Gastrocnemius medialis (tissue), 4 donors: ENCODE data around the gene ATXN1. TPM values are rescaled to one million over a fixed set of nuclear protein-coding genes. Genes with fewer than 3 reads are reported as not detected.

Experiments
- ATAC-seq, 2 donors: fragments of 150-250 bp; one replicate each; pipeline ENCODE4 v1.9.1; 2016
- DNase-seq, 2 donors: peaks; one replicate each; pipeline ENCODE4 v3.0.0-alpha.2; 2019
- H3K27ac ChIP-seq, 4 donors: fragments of 200-600 bp; sonication (generic); 1 replicate in 1 of 4; 2 replicates in 3 of 4; pipeline ENCODE4 v1.5.1; 2016 to 2018; ENCODE audit warnings: mild to moderate bottlenecking in 2 of 4, moderate library complexity in 1 of 4
- H3K27me3 ChIP-seq, 3 donors: fragments of 200-600 bp; sonication (generic) in 2 of 3; 1 replicate in 1 of 3; 2 replicates in 2 of 3; pipeline versions ENCODE4 v1.5.1 to v1.6.0; 2016 to 2019; ENCODE audit warnings: mild to moderate bottlenecking in 1 of 3, moderate library complexity in 1 of 3
- H3K36me3 ChIP-seq, 2 donors: fragments of 200-600 bp; sonication (generic) in 1 of 2; one replicate each; pipeline ENCODE4 v1.5.1; 2017 to 2018
- H3K4me1 ChIP-seq, 2 donors: fragments of 200-600 bp; sonication (generic) in 1 of 2; one replicate each; pipeline ENCODE4 v1.5.1; 2016 to 2017; ENCODE audit warnings: mild to moderate bottlenecking in 2 of 2
- H3K4me3 ChIP-seq, 4 donors: fragments of 200-600 bp; sonication (generic) in 3 of 4; 1 replicate in 1 of 4; 2 replicates in 3 of 4; pipeline ENCODE4 v1.5.1; 2016 to 2019; ENCODE audit warnings: mild to moderate bottlenecking in 2 of 4
- H3K9me3 ChIP-seq, 3 donors: fragments of 200-600 bp; sonication (generic) in 2 of 3; 1 replicate in 1 of 3; 2 replicates in 2 of 3; pipeline ENCODE4 v1.5.1; 2016 to 2019
- POLR2A ChIP-seq, 2 donors: fragments of 450-650 bp; IDR thresholded peaks; one replicate each; pipeline ENCODE4 v1.6.1; 2017; ENCODE audit warnings: antibody characterized with exemption in 2 of 2, mild to moderate bottlenecking in 2 of 2, moderate library complexity in 2 of 2
- in situ Hi-C, 4 donors: fragments of 200-750 bp; cut with MboI; loops; one replicate each; pipeline versions ENCODE4 v1.15.0 to v1.8.0; 2017; ENCODE audit warnings: low sequenced_read_pairs in 4 of 4
- intact Hi-C: fragments of 100-400 bp; cut with DNase I; formaldehyde crosslinking; loops from one replicate; pipeline ENCODE4 v1.15.1; 2023; ENCODE audit warnings: low total_unique reads
- total RNA-seq, 4 donors: library from RNA; depleted of rRNA; stranded (reverse); fragments of >200 nt; gene quantifications; one replicate each; pipeline versions ENCODE4 v1.1.0 to v1.2.3, GENCODE V29; 2016
- TF ChIP-seq, protein P1 (sequence below), 5 experiments: fragments of 450-650 bp in 3 of 5; fragments of 200-600 bp in 2 of 5; sonication (generic) in 2 of 5; IDR thresholded peaks in 4 of 5; conservative IDR thresholded peaks in 1 of 5; 1 replicate in 4 of 5; 2 replicates in 1 of 5; pipeline ENCODE4 v1.5.1; 2016 to 2019; ENCODE audit warnings: antibody characterized with exemption in 5 of 5, mild to moderate bottlenecking in 3 of 5, moderate library complexity in 3 of 5

The ATXN1 gene
- total RNA-seq, 4 donors from 2014 or later, result 21.8 to 42.9 (median 33.1) TPM

DNA sequence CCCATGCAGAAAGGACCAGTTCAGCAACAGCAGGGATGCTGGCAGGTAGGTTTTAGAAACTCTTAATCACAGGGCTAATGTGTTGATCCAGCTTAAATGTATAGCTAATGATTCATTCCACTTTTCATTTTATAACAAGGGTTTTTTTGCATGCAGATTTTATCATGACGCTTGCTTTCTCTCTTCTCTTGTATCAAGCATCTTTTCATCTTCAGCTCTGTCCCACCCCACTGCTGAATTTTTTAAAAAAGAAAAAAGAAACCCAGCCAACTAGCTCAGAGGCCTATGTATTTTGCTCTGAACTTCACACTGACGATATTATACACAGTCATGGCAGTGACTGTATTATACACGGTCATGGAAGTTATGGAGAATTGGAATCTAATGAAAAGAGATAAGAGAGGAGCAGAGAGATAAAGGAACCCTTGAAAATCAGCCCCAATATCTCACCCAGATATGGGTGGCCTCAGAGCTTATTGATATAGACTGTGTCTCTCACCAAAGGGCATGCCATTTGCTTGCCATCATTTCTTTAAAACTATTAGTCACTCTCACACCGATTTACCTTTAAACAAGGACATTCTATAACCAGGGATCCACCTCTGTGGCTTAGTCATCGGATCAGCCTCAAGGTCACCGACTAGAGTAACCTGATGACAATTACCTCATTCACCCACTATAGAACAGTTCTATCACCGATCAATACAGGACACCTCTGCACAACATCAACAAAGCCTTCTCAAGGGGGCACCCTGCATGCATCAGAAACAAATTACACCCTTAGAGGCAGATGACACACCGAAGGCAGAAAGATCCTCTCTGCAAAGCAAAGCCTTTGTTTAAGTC lies 222.0 kb downstream of the ATXN1 start:
- in situ Hi-C loops, result no loop called here
- intact Hi-C loops, result no loop called here

DNA sequence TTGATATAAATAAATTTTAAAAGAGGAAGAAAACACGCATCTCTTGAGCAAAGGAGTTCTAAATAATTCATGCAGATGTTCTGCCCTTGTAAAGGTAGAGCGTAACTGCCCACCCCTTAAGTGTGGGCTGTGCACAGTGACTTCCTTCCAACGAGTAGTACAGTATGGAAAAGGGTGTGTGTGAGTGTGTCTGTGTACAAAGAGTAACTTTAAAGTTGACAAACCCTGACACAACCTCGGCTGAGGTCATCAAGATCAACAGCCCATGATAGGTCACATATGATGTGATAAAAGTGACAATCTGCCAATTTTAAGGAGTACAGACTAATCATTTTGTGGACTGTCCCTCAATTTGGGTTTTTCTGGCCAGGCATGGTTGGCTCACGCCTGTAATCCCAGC lies 225.7 kb downstream of the ATXN1 start:
- intact Hi-C loops, result no loop called here

More for the DNA sequence above, 222.0 kb downstream of the ATXN1 start:
- Histone ChIP-seq H3K27me3 (no peaks in the 10 kb centered on the region), H3K27ac (no peak overlapping the region), H3K9me3 (no peaks in the 10 kb centered on the region), H3K4me1 (peaks cover 33 to 43% of the 10 kb centered on the region in 2 donors), H3K36me3 (no peaks in the 10 kb centered on the region), H3K4me3 (no peak overlapping the region)
- TF ChIP-seq, protein P1, sequence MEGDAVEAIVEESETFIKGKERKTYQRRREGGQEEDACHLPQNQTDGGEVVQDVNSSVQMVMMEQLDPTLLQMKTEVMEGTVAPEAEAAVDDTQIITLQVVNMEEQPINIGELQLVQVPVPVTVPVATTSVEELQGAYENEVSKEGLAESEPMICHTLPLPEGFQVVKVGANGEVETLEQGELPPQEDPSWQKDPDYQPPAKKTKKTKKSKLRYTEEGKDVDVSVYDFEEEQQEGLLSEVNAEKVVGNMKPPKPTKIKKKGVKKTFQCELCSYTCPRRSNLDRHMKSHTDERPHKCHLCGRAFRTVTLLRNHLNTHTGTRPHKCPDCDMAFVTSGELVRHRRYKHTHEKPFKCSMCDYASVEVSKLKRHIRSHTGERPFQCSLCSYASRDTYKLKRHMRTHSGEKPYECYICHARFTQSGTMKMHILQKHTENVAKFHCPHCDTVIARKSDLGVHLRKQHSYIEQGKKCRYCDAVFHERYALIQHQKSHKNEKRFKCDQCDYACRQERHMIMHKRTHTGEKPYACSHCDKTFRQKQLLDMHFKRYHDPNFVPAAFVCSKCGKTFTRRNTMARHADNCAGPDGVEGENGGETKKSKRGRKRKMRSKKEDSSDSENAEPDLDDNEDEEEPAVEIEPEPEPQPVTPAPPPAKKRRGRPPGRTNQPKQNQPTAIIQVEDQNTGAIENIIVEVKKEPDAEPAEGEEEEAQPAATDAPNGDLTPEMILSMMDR (IDR thresholded peaks at IDR 0.05 in 4 of 5, conservative IDR thresholded peaks at IDR 0.05 in 1 of 5), result no peak
- ATAC-seq, result no peak
- DNase-seq, result no peak

DNA sequence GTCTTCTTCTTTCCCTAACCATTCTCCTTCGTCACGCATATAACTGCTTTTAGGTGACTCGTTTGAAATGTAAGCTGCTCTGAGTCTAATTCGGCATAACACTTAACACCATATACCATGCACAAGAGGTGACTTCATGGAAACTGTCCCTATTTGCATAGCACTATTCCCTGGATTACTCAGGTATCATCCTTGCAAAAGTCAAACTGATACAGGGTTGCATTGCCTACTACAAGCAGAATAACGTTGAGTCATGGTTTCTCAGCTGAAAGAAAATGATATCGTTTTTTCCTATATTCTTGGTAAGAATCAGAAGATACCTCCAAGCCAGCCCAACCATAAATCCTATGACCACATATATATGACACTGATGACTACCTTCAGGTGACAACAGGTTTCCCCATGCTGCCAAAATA lies 227.5 kb downstream of the ATXN1 start:
- ATAC-seq (peak; percentile 45 to 77), DNase-seq (no peak)
- intact Hi-C loops (no loop called here), in situ Hi-C loops (no loop called here)
- TF ChIP-seq POLR2A (IDR thresholded peaks at IDR 0.05), result no peak
- TF ChIP-seq, protein P1 (IDR thresholded peaks at IDR 0.05 in 4 of 5, conservative IDR thresholded peaks at IDR 0.05 in 1 of 5), result no peak
- H3K27me3 ChIP-seq, result no peaks in the 10 kb centered on the region
- peaks cover 15 to 18% of the 10 kb centered on the region in 2 donors for H3K4me1 ChIP-seq
- H3K36me3 ChIP-seq, result no peaks in the 10 kb centered on the region
- H3K9me3 ChIP-seq, result no peaks in the 10 kb centered on the region
- no peak overlapping the region for H3K27ac ChIP-seq
- H3K4me3 ChIP-seq, result no peak overlapping the region

More for the DNA sequence above, 225.7 kb downstream of the ATXN1 start:
- peaks cover 15 to 18% of the 10 kb centered on the region in 2 donors for H3K4me1 ChIP-seq
- H3K27me3 ChIP-seq, result no peaks in the 10 kb centered on the region
- no peak for DNase-seq
- in situ Hi-C loops, result no loop called here
- no peak for TF ChIP-seq POLR2A (IDR thresholded peaks at IDR 0.05)
- TF ChIP-seq, protein P1 (IDR thresholded peaks at IDR 0.05 in 4 of 5, conservative IDR thresholded peaks at IDR 0.05 in 1 of 5), result no peak
- ATAC-seq, result no peak
- H3K27ac ChIP-seq, result no peak overlapping the region
- H3K4me3 ChIP-seq, result no peak overlapping the region
- no peaks in the 10 kb centered on the region for H3K36me3 ChIP-seq
- no peaks in the 10 kb centered on the region for H3K9me3 ChIP-seq

DNA sequence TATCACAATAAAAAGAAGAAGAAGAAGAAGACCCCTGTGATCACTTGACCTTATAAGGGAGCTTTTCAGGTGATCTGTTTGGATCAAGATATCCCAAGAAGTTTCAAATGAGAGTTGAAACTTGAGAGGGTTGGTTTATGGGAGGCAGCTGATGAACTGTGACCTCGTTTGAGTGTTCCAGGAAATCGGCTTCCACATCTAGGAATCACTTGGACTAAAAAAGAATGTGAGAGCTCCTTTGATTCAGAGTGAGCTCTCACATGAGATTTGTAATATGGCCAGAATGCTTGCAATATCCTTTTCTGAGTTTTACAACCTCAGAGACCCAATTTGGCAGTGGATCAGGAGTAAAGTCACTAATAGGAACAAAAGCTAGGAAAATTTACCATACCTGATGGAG lies 228.1 kb downstream of the ATXN1 start:
- H3K27ac ChIP-seq, result no peak overlapping the region
- ATAC-seq, result no peak
- intact Hi-C loops, result no loop called here
- H3K27me3 ChIP-seq, result no peaks in the 10 kb centered on the region
- H3K4me3 ChIP-seq, result no peak overlapping the region
- no peaks in the 10 kb centered on the region for H3K36me3 ChIP-seq
- H3K4me1 ChIP-seq, result peaks cover 15 to 18% of the 10 kb centered on the region in 2 donors
- DNase-seq, result no peak
- TF ChIP-seq, protein P1 (IDR thresholded peaks at IDR 0.05 in 4 of 5, conservative IDR thresholded peaks at IDR 0.05 in 1 of 5), result no peak
- TF ChIP-seq POLR2A (IDR thresholded peaks at IDR 0.05), result no peak
- in situ Hi-C loops, result no loop called here
- H3K9me3 ChIP-seq, result no peaks in the 10 kb centered on the region
